ENCODE data around the gene MMD2.

GRCh38 chr7:4996696-4997222 is 37.8 kb upstream of the MMD2 start:
- no peak for TF ChIP-seq CTCF (conservative IDR thresholded peaks at IDR 0.05)
- TF ChIP-seq ZFX (IDR thresholded peaks at IDR 0.05): no peak
